GM20431 (cell line): ENCODE measurements around the gene GRK2.
"Not testable (repeated sequence)": the region's sequence is repeated elsewhere in the genome, so short reads cannot be mapped to it uniquely, and the experiment has no call there.

Source experiments
- in situ Hi-C: fragments of 300-500 bp; cut with MseI, MboI; formaldehyde crosslinking; loops from one replicate; pipeline ENCODE4 v1.15.0; 2020; ENCODE audit warnings: low sequenced_read_pairs; ENCODE audit not compliant: unreplicated experiment

GRK2 gene

GRCh38 chr11:67310246-67311050 is 44.2 kb downstream of the GRK2 start:
- in situ Hi-C loops = no loop called here

- in situ Hi-C loops = no loop called here
These were observed 44.8 kb downstream of the GRK2 start for GRCh38 chr11:67311051-67311555.

DNA sequence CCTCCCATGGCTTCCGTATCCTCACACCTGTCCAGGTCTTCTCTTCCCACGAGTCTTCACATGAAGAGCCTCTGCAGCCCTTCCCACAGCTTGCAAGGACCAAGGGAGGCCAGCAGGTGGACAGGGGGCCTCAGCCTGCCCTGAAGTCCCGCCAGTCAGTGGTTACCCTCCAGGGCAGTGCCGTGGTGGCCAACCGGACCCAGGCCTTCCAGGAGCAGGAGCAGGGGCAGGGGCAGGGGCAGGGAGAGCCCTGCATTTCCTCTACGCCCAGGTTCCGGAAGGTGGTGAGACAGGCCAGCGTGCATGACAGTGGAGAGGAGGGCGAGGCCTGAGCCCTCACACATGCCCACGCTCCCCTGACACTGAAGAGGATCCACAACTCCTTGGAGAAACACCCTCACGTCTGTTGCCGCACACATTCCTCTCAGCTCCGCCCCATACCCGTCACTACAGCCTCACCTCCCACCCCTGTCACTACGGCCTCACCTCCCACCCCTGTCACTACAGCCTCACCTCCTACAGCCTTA is 45.3 kb downstream of the GRK2 start:
- in situ Hi-C loops = no loop called here

DNA sequence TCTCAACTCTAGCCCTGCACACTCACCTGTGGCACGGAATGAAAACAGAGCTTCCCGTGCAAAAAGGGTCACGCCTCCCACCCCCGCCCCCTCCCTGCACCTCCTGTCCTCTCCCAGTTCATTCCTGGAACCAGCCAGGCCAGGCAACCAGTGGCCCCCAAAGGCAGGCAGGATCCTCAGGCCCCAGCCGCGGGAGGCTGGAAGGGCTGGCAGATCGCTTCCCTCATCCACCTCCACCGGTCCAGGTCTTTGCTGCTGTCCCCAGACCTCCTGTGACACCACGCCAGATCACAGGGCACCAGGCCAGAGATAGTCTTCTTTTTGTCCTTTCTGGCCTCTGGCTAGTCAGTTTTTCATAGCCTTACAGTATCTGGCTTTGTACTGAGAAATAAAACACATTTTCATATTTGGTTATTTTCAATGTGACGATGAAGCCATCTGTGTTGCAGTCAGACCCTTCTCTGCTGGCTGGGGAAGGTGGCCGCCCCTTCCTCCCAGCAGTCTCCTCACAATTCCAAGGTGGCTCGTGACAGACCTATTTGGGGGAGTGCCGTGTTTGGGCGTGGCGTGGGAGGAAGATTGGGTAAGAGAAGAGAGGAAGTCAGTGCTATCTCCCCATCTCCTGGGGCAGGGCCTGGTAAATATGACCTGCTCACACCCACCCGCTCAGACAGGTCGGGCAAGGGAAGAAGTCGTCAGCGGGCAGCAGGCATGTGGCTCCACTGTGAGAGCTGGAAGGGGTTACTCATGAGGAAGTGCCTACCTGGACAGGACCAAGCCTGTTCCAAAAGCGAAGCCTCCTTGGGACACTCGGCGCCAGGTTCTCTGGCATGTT is 46.1 kb downstream of the GRK2 start:
- in situ Hi-C loops = no loop called here

- in situ Hi-C loops = no loop called here
These were observed 47.0 kb downstream of the GRK2 start for GRCh38 chr11:67313125-67313890.

GRCh38 chr11:67314218-67314617 is 47.9 kb downstream of the GRK2 start:
- in situ Hi-C loops = no loop called here

GRCh38 chr11:67315325-67315909 is 49.1 kb downstream of the GRK2 start:
- in situ Hi-C loops = no loop called here

- in situ Hi-C loops = no loop called here
These were observed 50.6 kb downstream of the GRK2 start for GRCh38 chr11:67316882-67317204.

DNA sequence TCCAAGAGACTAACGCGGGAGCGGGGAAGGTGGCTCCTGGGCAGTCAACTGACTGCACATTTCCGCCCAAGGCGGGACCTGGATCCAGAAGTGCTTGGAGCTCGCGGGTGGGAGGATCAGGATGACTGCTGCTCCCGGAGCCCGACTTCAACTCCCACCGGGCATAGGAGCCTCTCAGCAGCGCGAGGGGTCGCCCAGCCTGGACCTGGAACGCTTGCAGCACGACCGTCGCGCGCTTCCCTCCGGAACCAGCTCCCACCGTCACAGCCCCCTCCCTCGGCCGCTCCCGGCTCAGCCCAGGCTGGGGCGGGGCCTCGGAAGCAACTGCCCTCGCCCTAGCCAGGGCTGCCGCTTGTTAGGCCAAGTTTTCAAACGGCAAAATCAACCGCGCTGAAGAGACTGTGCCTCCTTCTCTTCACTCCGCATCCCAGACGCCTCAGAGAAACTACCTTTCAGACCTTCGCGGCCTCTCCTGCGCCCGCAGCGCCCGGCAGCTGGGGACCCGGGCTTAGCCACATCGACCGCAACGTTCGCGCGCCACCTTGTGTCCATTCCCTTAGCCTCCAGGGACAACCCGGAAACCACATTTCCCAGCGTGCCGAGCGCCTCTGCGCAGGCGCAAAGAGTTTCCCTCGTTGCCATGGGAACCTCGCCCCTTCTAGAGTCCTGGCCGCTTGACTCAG is 51.1 kb downstream of the GRK2 start:
- in situ Hi-C loops = no loop called here

DNA sequence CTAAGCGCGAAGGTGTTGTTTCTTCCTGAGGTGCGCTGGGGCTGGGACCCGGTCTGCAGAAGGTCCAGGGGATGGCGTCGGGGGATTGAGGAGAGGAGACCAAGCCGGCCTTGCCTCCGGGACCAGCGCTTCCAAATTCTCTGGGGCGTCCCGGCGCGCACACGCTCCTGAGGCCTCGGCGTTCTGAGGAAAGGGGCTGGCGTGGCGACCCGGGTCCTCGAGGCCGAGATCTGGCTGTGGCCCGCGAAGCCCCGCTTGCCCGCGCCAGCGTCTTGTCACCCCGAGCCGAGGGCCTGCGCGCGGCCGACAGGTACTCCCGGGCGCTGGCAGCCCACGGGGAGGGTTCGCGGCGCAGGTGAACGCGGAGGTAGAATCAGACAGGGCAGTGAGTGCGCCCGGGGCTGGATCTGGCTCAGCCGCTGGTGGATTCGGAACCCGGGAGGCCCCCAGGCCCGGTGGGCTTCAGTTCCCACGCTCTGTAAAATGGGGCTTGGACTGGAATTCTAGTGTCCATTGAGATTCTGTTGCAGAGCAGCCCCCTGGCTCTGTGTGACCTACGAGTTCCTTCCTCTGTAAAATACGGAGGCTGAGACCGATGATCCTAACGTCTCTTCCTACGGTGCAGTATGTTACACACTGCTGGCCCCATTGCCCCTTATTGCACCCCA is 51.7 kb downstream of the GRK2 start:
- in situ Hi-C loops = no loop called here

- in situ Hi-C loops = not testable (repeated sequence)
These were observed 52.6 kb downstream of the GRK2 start for GRCh38 chr11:67318876-67319275.

GRCh38 chr11:67320011-67320410 is 53.7 kb downstream of the GRK2 start:
- in situ Hi-C loops = no loop called here

DNA sequence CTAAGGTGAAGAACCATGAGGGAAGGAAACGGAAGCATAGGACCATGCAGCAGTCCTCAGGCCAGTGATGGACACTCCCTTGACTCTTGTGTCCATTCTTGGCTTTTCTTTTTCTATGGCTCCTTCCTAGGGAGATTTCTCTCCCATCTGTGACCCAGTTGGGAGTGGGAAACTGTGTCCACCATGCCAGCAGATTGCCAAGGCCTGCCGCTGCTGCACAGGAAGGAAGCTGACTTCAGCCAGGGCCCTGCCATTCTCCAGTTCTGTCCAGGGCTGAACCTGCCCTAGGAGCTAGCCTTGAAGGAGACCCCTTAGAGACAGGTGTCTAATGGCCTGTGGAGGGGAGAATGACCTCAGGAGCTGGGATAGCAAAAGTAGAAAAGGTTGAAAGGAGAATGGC is 54.4 kb downstream of the GRK2 start:
- in situ Hi-C loops = no loop called here

- in situ Hi-C loops = no loop called here
These were observed 55.1 kb downstream of the GRK2 start for GRCh38 chr11:67321313-67321871.

- in situ Hi-C loops = no loop called here
These were observed 55.8 kb downstream of the GRK2 start for GRCh38 chr11:67322049-67322448.

GRCh38 chr11:67323526-67323925 is 57.3 kb downstream of the GRK2 start:
- in situ Hi-C loops = no loop called here

- in situ Hi-C loops = no loop called here
These were observed 65.9 kb downstream of the GRK2 start for GRCh38 chr11:67332081-67332691.
